A673 (cell line): ENCODE data around the gene FHIT. TPM values are rescaled to one million over a fixed set of nuclear protein-coding genes. Genes with fewer than 3 reads are reported as not detected.

Experiments
- BruUV-seq: library from RNA; stranded (reverse); fragments of 400-500 nt; replicated peaks from 2 replicates; lab custom pipeline; 2021; lab: Mats Ljungman, UMichigan
- CTCF ChIA-PET: fragments of 300-600 bp; sonication (Branson Sonifier 250); formaldehyde crosslinking; loops from one replicate; lab custom pipeline; 2022; ENCODE audit warnings: antibody characterized with exemption; lab: Charles Lee
- POLR2A ChIA-PET: fragments of 300-600 bp; sonication (Branson Sonifier 250); formaldehyde crosslinking; loops from one replicate; lab custom pipeline; 2022; ENCODE audit warnings: antibody characterized with exemption; ENCODE audit not compliant: low non-redundant PET; lab: Charles Lee
- DNase-seq: peaks from one replicate; pipeline ENCODE4 v3.0.0-alpha.2; 2015; ENCODE audit warnings: low spot score
- H3K27ac ChIP-seq: fragments of 200-600 bp; sonication (generic); 2 replicates; pipeline ENCODE4 v1.5.1; 2016; ENCODE audit warnings: mixed run types, low read depth, mild to moderate bottlenecking, mixed read lengths, antibody characterized with exemption, low read length; ENCODE audit not compliant: poor library complexity, severe bottlenecking
- H3K27me3 ChIP-seq: fragments of 200-600 bp; sonication (generic); replicated peaks from 2 replicates; pipeline ENCODE4 v1.6.1; 2017; ENCODE audit warnings: mixed run types, low read depth, mild to moderate bottlenecking, mixed read lengths, antibody characterized with exemption, low read length; ENCODE audit not compliant: insufficient read depth, poor library complexity
- H3K36me3 ChIP-seq: fragments of 200-600 bp; sonication (generic); 2 replicates; pipeline ENCODE4 v1.6.1; 2016; ENCODE audit warnings: mixed run types, mild to moderate bottlenecking, mixed read lengths, antibody characterized with exemption, low read length; ENCODE audit not compliant: insufficient read depth, poor library complexity, severe bottlenecking
- H3K4me1 ChIP-seq: fragments of 200-600 bp; sonication (generic); 2 replicates; pipeline ENCODE4 v1.6.1; 2017; ENCODE audit warnings: mixed run types, mild to moderate bottlenecking, mixed read lengths, antibody characterized with exemption, low read length; ENCODE audit not compliant: insufficient read depth, poor library complexity, severe bottlenecking
- H3K4me3 ChIP-seq: fragments of 200-600 bp; sonication (generic); 2 replicates; pipeline ENCODE4 v1.5.1; 2016; ENCODE audit warnings: low read depth, mixed run types, mild to moderate bottlenecking, mixed read lengths, low read length; ENCODE audit not compliant: poor library complexity, severe bottlenecking
- H3K9me3 ChIP-seq: fragments of 200-600 bp; sonication (generic); 2 replicates; pipeline ENCODE4 v1.6.1; 2016; ENCODE audit warnings: mixed run types, low read depth, mild to moderate bottlenecking, mixed read lengths, antibody characterized with exemption, low read length; ENCODE audit not compliant: poor library complexity, severe bottlenecking
- EZH2 ChIP-seq: fragments of 200-600 bp; sonication (generic); IDR thresholded peaks from 2 replicates; pipeline ENCODE4 v1.6.1; 2017; ENCODE audit warnings: borderline replicate concordance, low read depth, mild to moderate bottlenecking, mixed read lengths, antibody characterized with exemption, low read length; ENCODE audit not compliant: poor library complexity, severe bottlenecking
- intact Hi-C: fragments of 100-400 bp; cut with micrococcal nuclease; formaldehyde crosslinking; loops from one replicate; pipeline ENCODE4 v1.10.0; 2022; ENCODE audit not compliant: unreplicated experiment
- total RNA-seq: library from RNA; stranded (reverse); gene quantifications from 2 replicates; pipeline ENCODE4 v1.2.3, GENCODE V29; 2021
- TF ChIP-seq, protein P1 (sequence below): fragments of 300-800, 200-600 bp; sonication (generic); conservative IDR thresholded peaks from 2 replicates; pipeline ENCODE4 v1.5.1; 2017; ENCODE audit warnings: low read depth, mild to moderate bottlenecking, antibody characterized with exemption, low read length, moderate library complexity, mixed read lengths

The FHIT gene
- total RNA-seq, 1 experiment from 2014 or later = not detected

DNA sequence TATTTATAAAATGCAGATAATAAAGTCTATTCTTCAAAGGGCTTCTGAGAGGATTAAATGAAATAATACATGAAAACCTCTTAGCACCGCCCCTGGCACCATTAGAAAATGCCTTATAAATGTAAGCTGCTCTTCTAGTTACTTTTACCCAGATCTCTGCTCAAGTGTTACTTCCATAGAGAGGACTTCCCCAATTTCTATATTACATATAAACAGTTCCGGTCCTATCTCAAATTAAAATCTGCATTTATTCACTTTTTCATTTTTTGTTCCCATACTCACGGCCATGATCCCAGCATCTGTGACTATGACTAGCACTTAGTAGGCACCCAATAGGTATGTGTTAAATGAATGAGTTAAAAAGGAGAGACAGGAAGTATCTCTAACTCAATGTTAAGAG is 1310.5 kb downstream of the FHIT start:
- BruUV-seq = no TSS peak
- H3K4me1 ChIP-seq = no peaks in the 10 kb centered on the region
- ChIA-PET POLR2A (interaction anchor here (0.9 kb wide), 1 partner anchor 181 kb away, joined by 3 read pairs; no protein-coding TSS in a partner anchor), CTCF (no interaction called here)
- H3K9me3 ChIP-seq = no peaks in the 10 kb centered on the region
- H3K36me3 ChIP-seq = no peaks in the 10 kb centered on the region
- intact Hi-C loops = no loop called here
- H3K27ac ChIP-seq = no peak overlapping the region
- TF ChIP-seq, protein P1, sequence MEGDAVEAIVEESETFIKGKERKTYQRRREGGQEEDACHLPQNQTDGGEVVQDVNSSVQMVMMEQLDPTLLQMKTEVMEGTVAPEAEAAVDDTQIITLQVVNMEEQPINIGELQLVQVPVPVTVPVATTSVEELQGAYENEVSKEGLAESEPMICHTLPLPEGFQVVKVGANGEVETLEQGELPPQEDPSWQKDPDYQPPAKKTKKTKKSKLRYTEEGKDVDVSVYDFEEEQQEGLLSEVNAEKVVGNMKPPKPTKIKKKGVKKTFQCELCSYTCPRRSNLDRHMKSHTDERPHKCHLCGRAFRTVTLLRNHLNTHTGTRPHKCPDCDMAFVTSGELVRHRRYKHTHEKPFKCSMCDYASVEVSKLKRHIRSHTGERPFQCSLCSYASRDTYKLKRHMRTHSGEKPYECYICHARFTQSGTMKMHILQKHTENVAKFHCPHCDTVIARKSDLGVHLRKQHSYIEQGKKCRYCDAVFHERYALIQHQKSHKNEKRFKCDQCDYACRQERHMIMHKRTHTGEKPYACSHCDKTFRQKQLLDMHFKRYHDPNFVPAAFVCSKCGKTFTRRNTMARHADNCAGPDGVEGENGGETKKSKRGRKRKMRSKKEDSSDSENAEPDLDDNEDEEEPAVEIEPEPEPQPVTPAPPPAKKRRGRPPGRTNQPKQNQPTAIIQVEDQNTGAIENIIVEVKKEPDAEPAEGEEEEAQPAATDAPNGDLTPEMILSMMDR = no peak
- TF ChIP-seq EZH2 = no peak
- no peak for DNase-seq
- no peak overlapping the region for H3K4me3 ChIP-seq
- H3K27me3 ChIP-seq = no peaks in the 10 kb centered on the region

DNA sequence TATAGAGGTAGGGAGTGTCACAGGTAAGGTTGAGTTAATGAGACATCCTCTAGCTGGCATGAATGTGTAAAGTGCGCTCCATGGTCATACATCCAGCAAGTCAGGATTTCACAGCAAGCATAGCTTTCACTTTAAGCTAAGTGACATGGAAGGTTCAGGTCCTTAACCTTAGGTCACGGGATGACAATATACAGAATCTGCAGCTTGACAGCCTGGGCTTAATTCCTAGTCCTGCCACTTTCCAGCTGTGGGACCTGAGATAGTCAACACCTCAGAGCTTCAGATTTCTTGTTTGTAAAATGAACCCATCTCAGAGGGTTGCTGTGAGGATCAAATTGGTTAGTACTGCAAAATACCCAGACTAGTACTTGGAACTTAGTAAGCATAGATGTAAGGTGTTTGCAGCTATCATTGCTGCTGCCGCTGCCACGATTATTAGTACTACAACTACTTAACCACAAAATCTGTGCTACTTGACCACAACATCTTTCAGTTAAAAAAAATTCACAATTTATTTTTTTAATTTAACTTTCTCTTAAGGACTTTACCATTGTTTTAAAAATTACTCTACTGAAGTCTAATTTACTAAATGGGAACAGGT is 1311.3 kb downstream of the FHIT start:
- Histone ChIP-seq H3K4me3 (no peak overlapping the region), H3K4me1 (no peaks in the 10 kb centered on the region), H3K36me3 (no peaks in the 10 kb centered on the region), H3K9me3 (no peaks in the 10 kb centered on the region), H3K27me3 (no peaks in the 10 kb centered on the region), H3K27ac (no peak overlapping the region)
- no TSS peak for BruUV-seq
- TF ChIP-seq EZH2 = no peak
- TF ChIP-seq, protein P1 = no peak
- CTCF ChIA-PET = no interaction called here
- intact Hi-C loops = no loop called here
- POLR2A ChIA-PET = interaction anchor here (0.9 kb wide), 1 partner anchor 182 kb away, joined by 3 read pairs; no protein-coding TSS in a partner anchor
- DNase-seq = no peak

DNA sequence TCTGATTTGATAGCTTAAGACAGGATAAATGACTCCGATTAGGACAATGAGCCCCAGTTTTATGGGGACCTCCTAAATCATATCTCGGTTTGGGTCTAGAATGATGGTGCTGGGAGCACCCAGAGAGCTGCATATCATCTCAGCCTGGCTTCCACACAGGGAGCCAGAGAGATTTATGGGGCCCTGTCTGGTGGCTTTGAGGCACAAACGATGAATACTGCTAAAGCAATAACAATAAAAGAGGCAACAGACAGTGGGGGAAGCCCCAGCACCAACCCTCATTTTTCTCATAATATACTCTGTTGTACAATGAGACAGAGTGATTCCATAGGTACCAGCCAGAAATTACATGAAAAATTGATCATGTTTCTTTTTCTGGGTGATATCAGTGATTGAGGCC is 1312.4 kb downstream of the FHIT start:
- DNase-seq = no peak
- Histone ChIP-seq H3K27me3 (no peaks in the 10 kb centered on the region), H3K4me1 (no peaks in the 10 kb centered on the region), H3K36me3 (no peaks in the 10 kb centered on the region), H3K27ac (no peak overlapping the region), H3K4me3 (no peak overlapping the region), H3K9me3 (no peaks in the 10 kb centered on the region)
- POLR2A ChIA-PET = no interaction called here
- intact Hi-C loops = no loop called here
- CTCF ChIA-PET = no interaction called here
- BruUV-seq = no TSS peak
- TF ChIP-seq, protein P1 = no peak
- no peak for TF ChIP-seq EZH2
